Stimulated activated CD4-positive, alpha-beta T cell treated with anti-CD3 and anti-CD28 coated beads, Interleukin-4, amount 100 ng/mL, for 24 hours (primary cell): Measurements from ENCODE around the gene NUP93.
"Not testable (repeated sequence)": the region's sequence is repeated elsewhere in the genome, so short reads cannot be mapped to it uniquely, and the experiment has no call there.

Experiments used
- DNase-seq: peaks from one replicate; pipeline ENCODE4 v3.0.0-alpha.2; 2020

NUP93 gene

GRCh38 chr16:56852968-56853367 is 123.0 kb downstream of the NUP93 start:
- DNase-seq = no peak

GRCh38 chr16:56855201-56855600 is 125.3 kb downstream of the NUP93 start:
- no peak for DNase-seq

GRCh38 chr16:56855946-56856345 is 126.0 kb downstream of the NUP93 start:
- DNase-seq = no peak

- DNase-seq = no peak
Observed at GRCh38 chr16:56856876-56857447, 127.0 kb downstream of the NUP93 start.

- DNase-seq = no peak
Observed at GRCh38 chr16:56858374-56858773, 128.4 kb downstream of the NUP93 start.

GRCh38 chr16:56859636-56860035 is 129.7 kb downstream of the NUP93 start:
- DNase-seq = no peak

GRCh38 chr16:56860226-56861020 is 130.5 kb downstream of the NUP93 start:
- peak; percentile 64 for DNase-seq

GRCh38 chr16:56861092-56861610 is 131.2 kb downstream of the NUP93 start:
- no peak for DNase-seq

- no peak for DNase-seq
Observed at GRCh38 chr16:56861756-56862155, 131.8 kb downstream of the NUP93 start.

GRCh38 chr16:56862776-56863175 is 132.8 kb downstream of the NUP93 start:
- DNase-seq = no peak

- no peak for DNase-seq
Observed at GRCh38 chr16:56864960-56865359, 135.0 kb downstream of the NUP93 start, which contains the start of gene SLC12A3. Gene SLC12A3 (plus strand): TSS chr16:56865207. CDS start chr16:56865236, 29 bp downstream.

GRCh38 chr16:56865394-56866062 is 135.6 kb downstream of the NUP93 start:
- no peak for DNase-seq

GRCh38 chr16:56866955-56867830 is 137.3 kb downstream of the NUP93 start:
- peak; percentile 56 for DNase-seq

GRCh38 chr16:56868175-56868574 is 138.2 kb downstream of the NUP93 start:
- no peak for DNase-seq

GRCh38 chr16:56868766-56869165 is 138.8 kb downstream of the NUP93 start:
- not testable (repeated sequence) for DNase-seq

- peak; percentile 41 for DNase-seq
Observed at GRCh38 chr16:56869513-56870275, 139.8 kb downstream of the NUP93 start.

- no peak for DNase-seq
Observed at GRCh38 chr16:56870276-56870888, 140.5 kb downstream of the NUP93 start.

GRCh38 chr16:56871172-56871593 is 141.3 kb downstream of the NUP93 start:
- DNase-seq = no peak

GRCh38 chr16:56872863-56873391 is 143.0 kb downstream of the NUP93 start:
- DNase-seq = no peak

- DNase-seq = no peak
Observed at GRCh38 chr16:56874800-56875199, 144.9 kb downstream of the NUP93 start.

- no peak for DNase-seq
Observed at GRCh38 chr16:56876048-56876447, 146.1 kb downstream of the NUP93 start.
